ENCODE data around the gene COL6A2. TPM values are rescaled to one million over a fixed set of nuclear protein-coding genes. Genes with fewer than 3 reads are reported as not detected.

Gene COL6A2
- total and polyA plus RNA-seq, 8 donors: 362 to 647 (median 447) TPM

DNA sequence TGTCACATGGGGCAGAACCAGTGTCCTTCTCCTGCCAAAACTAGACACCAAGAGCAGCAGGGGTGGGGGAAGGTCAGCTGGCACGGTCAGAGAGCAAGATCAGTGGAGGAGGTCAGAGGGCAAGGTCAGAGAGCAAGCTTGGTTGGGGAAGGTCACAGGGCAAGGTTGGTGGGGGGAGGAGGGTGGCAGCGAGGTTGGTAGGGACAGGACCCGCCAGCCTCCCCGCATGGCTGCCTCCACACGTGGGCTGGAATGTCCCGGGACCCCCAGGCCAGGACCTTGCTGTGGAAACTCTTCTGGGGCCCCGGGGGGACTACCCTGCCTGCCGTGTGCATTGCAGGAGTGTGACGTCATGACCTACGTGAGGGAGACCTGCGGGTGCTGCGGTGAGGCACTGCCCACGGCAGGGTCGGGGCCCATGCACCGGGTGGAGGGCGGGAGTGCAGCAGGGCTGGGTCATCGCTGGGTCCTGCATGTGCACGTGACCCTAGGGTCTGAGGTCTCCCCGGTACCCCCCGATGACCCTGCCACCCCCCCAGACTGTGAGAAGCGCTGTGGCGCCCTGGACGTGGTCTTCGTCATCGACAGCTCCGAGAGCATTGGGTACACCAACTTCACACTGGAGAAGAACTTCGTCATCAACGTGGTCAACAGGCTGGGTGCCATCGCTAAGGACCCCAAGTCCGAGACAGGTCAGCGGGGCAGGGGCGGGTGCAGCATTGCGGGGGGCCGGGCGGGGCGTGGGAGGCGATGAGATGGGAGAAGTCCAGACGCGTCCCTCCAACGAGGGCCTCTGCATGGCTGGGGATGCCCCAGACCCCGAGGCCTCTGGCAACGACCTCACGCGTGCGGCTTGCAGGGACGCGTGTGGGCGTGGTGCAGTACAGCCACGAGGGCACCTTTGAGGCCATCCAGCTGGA lies 27.3 kb downstream of the COL6A2 start:
- intact Hi-C loops (cut with DNase I): no loop called here
- Histone ChIP-seq H3K27me3 (no peaks in the 10 kb centered on the region), H3K4me3 (no peak overlapping the region), H3K4me1 (no peaks in the 10 kb centered on the region), H3K9me3 (no peaks in the 10 kb centered on the region), H3K27ac (no peak overlapping the region), H3K36me3 (peaks cover 0 to 56% of the 10 kb centered on the region in 2 donors)
- peak in 2 of 4 donors; percentile 28 to 80 for DNase-seq
- TF ChIP-seq, protein P1, sequence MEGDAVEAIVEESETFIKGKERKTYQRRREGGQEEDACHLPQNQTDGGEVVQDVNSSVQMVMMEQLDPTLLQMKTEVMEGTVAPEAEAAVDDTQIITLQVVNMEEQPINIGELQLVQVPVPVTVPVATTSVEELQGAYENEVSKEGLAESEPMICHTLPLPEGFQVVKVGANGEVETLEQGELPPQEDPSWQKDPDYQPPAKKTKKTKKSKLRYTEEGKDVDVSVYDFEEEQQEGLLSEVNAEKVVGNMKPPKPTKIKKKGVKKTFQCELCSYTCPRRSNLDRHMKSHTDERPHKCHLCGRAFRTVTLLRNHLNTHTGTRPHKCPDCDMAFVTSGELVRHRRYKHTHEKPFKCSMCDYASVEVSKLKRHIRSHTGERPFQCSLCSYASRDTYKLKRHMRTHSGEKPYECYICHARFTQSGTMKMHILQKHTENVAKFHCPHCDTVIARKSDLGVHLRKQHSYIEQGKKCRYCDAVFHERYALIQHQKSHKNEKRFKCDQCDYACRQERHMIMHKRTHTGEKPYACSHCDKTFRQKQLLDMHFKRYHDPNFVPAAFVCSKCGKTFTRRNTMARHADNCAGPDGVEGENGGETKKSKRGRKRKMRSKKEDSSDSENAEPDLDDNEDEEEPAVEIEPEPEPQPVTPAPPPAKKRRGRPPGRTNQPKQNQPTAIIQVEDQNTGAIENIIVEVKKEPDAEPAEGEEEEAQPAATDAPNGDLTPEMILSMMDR (IDR thresholded peaks at IDR 0.05): no peak
- no peak for ATAC-seq

DNA sequence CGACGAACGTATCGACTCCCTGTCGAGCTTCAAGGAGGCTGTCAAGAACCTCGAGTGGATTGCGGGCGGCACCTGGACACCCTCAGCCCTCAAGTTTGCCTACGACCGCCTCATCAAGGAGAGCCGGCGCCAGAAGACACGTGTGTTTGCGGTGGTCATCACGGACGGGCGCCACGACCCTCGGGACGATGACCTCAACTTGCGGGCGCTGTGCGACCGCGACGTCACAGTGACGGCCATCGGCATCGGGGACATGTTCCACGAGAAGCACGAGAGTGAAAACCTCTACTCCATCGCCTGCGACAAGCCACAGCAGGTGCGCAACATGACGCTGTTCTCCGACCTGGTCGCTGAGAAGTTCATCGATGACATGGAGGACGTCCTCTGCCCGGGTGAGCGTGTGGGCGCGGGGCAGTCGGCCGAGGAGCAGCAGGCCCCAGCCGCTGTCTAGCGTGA lies 28.0 kb downstream of the COL6A2 start:
- Histone ChIP-seq H3K27ac (no peak overlapping the region), H3K36me3 (peaks cover 0 to 49% of the 10 kb centered on the region in 2 donors), H3K9me3 (no peaks in the 10 kb centered on the region), H3K4me3 (no peak overlapping the region), H3K4me1 (no peaks in the 10 kb centered on the region), H3K27me3 (no peaks in the 10 kb centered on the region)
- TF ChIP-seq, protein P1 (IDR thresholded peaks at IDR 0.05): no peak
- no peak for ATAC-seq
- peak in 2 of 4 donors; percentile 31 to 81 for DNase-seq
- intact Hi-C loops (cut with DNase I): no loop called here

DNA sequence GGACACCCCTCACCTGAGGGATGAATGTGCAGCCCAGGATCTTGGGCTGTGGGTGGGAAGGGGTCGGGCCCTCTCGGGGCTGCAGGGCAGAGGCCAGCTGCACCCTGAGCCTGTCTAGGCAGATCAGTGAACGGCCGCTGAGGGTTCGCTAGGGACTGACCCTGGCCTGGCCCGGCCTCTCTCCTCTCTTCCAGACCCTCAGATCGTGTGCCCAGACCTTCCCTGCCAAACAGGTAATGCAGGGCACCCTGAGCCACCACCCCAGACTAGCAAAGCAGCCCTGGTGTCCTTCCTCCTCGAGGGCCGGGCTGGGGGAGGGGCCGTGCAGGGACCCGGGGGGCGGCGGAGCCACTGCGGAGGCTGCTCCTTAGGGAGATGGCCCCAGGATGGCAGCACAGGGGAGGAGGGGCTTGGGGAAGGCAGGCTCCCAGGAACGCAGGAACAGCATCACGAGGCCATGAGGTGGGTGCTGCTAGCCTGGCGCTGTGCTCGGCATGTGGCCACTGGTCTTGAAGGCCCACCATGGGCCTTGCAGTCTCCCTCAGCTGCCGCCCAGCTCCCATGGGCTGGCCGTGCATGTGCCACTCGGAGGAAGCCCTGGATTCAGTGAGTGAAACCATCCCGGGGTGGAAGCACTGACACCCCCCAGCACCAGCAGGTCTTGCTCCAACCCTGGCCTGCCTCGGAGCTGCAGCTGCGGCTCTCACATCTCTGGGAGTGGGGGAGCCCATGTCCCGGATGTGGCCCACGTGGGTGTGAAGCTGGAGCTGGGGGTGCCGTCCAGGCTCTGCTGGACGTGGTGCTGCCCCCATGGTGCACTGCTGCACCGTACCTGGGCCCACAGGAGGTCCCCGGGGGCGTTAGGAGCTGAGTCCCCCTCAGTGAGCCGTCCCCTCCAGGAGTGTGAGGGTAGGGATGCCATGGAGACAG lies 28.7 kb downstream of the COL6A2 start:
- no peaks in the 10 kb centered on the region for H3K4me1 ChIP-seq
- peaks cover 0 to 42% of the 10 kb centered on the region in 2 donors for H3K36me3 ChIP-seq
- no peaks in the 10 kb centered on the region for H3K9me3 ChIP-seq
- no peak overlapping the region for H3K4me3 ChIP-seq
- no peaks in the 10 kb centered on the region for H3K27me3 ChIP-seq
- intact Hi-C loops (cut with DNase I): no loop called here
- TF ChIP-seq, protein P1 (IDR thresholded peaks at IDR 0.05): no peak
- DNase-seq: peak in 2 of 4 donors; percentile 29 to 74
- H3K27ac ChIP-seq: no peak overlapping the region
- ATAC-seq: no peak

DNA sequence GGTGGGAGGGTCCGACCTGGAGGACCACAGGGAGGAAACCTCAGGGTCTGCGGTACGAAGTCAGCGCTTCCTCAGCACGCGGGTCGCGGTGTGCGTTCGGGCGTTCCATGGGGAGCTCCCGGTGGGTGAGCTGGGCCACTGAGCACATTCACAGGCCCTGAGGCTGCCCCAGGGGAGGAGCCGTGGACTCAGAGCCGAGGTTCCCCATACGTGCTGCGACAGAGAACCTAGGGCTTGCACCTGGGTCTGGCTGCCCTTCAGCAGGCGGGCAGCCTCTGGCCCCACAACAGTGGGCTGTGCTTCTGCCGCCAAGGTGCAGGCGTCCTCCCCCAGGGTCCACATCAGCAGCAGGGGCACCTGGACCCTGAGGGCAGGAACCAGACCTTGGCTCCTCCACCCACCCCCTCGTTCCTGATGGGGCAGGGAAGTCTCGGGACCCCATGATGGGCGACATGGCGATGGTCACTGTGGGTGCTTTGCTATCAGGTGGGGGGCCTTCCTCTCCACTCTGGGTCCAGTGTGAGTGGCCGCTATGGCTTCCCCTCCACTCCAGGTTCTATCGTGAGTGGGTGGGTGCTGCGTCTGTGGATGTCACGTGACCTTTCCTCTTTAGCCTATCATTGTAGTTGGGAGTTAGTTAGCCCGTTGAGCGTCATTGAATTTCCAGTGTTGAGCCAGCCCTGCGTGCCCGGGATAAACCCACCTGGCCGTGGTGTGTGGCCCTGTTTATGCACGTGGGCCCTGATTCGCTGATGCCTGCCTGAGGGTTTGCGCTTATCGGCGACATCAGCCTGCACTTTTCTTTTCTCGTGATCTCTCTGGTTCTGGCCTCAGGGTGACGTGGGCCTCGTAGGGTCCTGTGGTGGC lies 29.6 kb downstream of the COL6A2 start:
- no peak overlapping the region for H3K4me3 ChIP-seq
- TF ChIP-seq, protein P1 (IDR thresholded peaks at IDR 0.05): no peak
- H3K4me1 ChIP-seq: no peaks in the 10 kb centered on the region
- ATAC-seq (no peak), DNase-seq (peak in 2 of 4 donors; percentile 30 to 56)
- no peaks in the 10 kb centered on the region for H3K9me3 ChIP-seq
- intact Hi-C loops (cut with DNase I): no loop called here
- H3K27ac ChIP-seq: no peak overlapping the region
- no peaks in the 10 kb centered on the region for H3K27me3 ChIP-seq
- peaks cover 0 to 37% of the 10 kb centered on the region in 2 donors for H3K36me3 ChIP-seq
